ENCODE data around the gene ODAD4. TPM values are rescaled to one million over a fixed set of nuclear protein-coding genes. Genes with fewer than 3 reads are reported as not detected.
A peak's percentile ranks its signal among the peaks of the same experiment; 100 is the strongest.

ODAD4 gene
- total RNA-seq, 1 donor from 2014 or later, result 0.70 TPM

DNA sequence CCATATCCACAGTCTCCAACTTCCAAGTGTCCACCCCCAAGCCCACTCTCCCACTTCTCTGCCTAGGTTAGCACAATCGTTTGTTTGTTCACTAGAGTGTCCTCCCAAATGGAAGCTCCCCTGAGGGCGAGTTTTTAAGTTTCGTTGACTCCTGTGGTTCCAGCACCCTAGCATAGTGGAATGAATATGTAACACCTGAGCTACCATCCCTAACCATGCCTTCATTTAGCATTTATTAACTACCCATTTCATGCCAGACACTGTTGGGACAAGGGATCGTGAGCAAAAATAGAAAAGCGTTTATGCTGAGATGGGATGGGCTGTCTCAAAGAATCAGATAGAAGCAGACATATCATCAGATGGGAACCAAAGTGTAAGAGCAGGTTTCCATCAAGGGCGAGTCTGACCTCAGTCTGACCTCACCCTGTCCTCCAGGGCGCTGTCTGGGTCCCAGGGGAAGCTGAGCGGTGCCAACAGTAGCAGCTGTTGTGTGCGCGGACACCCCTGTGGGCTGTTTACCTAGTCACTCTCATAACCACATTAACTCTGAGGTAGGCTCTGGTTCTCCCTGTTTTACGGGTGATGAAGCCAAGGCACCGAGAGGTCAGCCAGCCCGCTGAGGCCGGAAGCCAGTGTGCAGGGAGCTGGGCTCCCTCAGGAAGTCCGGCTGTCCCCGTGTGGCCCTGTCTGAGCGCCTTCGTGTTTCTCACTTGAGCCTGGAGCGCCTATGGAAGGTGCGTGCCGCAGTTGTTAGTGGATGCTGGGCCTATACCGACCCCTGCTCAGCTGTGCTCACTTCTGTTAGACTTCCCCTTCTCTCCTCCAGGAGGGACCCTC lies 42.4 kb downstream of the ODAD4 start:
- Mint-ChIP-seq H3K27ac (ENCODE audit: unreplicated experiment) (peak overlapping the region; percentile 54), H3K4me3 (ENCODE audit: unreplicated experiment) (no peak overlapping the region), H3K4me1 (ENCODE audit: low read depth) (peaks cover 31% of the 10 kb centered on the region), H3K9me3 (ENCODE audit: low read depth) (no peaks in the 10 kb centered on the region), H3K36me3 (ENCODE audit: low read depth) (peaks cover 24% of the 10 kb centered on the region), H3K27me3 (ENCODE audit: low read depth) (no peaks in the 10 kb centered on the region)
- TF ChIP-seq, protein P1, sequence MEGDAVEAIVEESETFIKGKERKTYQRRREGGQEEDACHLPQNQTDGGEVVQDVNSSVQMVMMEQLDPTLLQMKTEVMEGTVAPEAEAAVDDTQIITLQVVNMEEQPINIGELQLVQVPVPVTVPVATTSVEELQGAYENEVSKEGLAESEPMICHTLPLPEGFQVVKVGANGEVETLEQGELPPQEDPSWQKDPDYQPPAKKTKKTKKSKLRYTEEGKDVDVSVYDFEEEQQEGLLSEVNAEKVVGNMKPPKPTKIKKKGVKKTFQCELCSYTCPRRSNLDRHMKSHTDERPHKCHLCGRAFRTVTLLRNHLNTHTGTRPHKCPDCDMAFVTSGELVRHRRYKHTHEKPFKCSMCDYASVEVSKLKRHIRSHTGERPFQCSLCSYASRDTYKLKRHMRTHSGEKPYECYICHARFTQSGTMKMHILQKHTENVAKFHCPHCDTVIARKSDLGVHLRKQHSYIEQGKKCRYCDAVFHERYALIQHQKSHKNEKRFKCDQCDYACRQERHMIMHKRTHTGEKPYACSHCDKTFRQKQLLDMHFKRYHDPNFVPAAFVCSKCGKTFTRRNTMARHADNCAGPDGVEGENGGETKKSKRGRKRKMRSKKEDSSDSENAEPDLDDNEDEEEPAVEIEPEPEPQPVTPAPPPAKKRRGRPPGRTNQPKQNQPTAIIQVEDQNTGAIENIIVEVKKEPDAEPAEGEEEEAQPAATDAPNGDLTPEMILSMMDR (IDR thresholded peaks at IDR 0.05), result no peak
- DNase-seq (ENCODE audit: low spot score), result peak; percentile 65

- TF ChIP-seq, protein P1 (IDR thresholded peaks at IDR 0.05), result no peak
- Mint-ChIP-seq H3K36me3 (ENCODE audit: low read depth) (peaks cover 25% of the 10 kb centered on the region), H3K9me3 (ENCODE audit: low read depth) (no peaks in the 10 kb centered on the region), H3K27me3 (ENCODE audit: low read depth) (no peaks in the 10 kb centered on the region), H3K27ac (ENCODE audit: unreplicated experiment) (no peak overlapping the region), H3K4me1 (ENCODE audit: low read depth) (peaks cover 25% of the 10 kb centered on the region), H3K4me3 (ENCODE audit: unreplicated experiment) (no peak overlapping the region)
- peak; percentile 73 for DNase-seq (ENCODE audit: low spot score)
Observed at GRCh38 chr17:41973408-41973811, 43.0 kb downstream of the ODAD4 start.

DNA sequence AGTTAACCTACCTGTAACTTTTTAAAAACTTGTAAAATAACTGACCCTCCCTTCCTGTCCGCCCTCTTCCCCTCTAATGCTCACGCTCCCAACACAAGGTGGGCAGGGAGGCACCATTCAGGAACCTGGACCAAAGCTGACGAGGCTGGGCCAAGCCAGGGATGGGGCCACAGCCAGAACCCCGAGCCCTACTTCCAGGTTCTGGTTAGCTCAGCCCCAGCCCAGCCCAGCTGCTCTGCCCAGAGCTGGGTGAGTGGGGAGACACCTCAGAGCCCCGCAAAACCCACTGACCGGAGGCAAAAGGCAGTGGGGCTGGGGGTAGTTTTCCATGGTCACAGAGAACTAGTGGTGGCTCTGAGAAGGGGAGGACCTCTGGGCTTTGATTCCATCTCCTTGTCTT lies 43.6 kb downstream of the ODAD4 start:
- DNase-seq (ENCODE audit: low spot score), result peak; percentile 68
- Mint-ChIP-seq H3K9me3 (ENCODE audit: low read depth) (no peaks in the 10 kb centered on the region), H3K27ac (ENCODE audit: unreplicated experiment) (no peak overlapping the region), H3K36me3 (ENCODE audit: low read depth) (peaks cover 25% of the 10 kb centered on the region), H3K4me3 (ENCODE audit: unreplicated experiment) (no peak overlapping the region), H3K27me3 (ENCODE audit: low read depth) (no peaks in the 10 kb centered on the region), H3K4me1 (ENCODE audit: low read depth) (peaks cover 18% of the 10 kb centered on the region)
- TF ChIP-seq, protein P1 (IDR thresholded peaks at IDR 0.05), result no peak

DNA sequence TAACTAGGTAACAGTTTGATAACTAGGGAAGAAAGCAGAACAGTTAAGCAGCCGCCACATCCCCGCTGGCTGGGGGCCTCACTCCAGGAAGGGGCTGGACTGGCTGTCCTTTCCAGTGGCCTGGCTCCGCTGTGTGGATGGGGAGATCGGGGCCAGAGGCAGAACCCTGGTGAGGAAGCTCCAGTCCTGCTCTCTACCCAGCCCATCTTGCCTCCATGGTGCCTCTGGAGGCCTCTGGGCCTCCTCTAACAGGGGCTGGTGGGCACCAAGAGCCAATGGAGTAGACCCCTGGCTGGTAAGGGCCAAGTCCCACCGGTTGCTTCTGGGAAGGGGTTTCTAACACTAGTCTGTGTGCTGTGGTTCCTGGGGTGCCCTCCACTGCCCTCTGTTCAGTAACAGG lies 44.2 kb downstream of the ODAD4 start:
- Mint-ChIP-seq H3K36me3 (ENCODE audit: low read depth) (peaks cover 25% of the 10 kb centered on the region), H3K27me3 (ENCODE audit: low read depth) (no peaks in the 10 kb centered on the region), H3K27ac (ENCODE audit: unreplicated experiment) (no peak overlapping the region), H3K9me3 (ENCODE audit: low read depth) (no peaks in the 10 kb centered on the region), H3K4me1 (ENCODE audit: low read depth) (peaks cover 14% of the 10 kb centered on the region), H3K4me3 (ENCODE audit: unreplicated experiment) (no peak overlapping the region)
- DNase-seq (ENCODE audit: low spot score), result peak; percentile 84
- TF ChIP-seq, protein P1 (IDR thresholded peaks at IDR 0.05), result no peak

DNA sequence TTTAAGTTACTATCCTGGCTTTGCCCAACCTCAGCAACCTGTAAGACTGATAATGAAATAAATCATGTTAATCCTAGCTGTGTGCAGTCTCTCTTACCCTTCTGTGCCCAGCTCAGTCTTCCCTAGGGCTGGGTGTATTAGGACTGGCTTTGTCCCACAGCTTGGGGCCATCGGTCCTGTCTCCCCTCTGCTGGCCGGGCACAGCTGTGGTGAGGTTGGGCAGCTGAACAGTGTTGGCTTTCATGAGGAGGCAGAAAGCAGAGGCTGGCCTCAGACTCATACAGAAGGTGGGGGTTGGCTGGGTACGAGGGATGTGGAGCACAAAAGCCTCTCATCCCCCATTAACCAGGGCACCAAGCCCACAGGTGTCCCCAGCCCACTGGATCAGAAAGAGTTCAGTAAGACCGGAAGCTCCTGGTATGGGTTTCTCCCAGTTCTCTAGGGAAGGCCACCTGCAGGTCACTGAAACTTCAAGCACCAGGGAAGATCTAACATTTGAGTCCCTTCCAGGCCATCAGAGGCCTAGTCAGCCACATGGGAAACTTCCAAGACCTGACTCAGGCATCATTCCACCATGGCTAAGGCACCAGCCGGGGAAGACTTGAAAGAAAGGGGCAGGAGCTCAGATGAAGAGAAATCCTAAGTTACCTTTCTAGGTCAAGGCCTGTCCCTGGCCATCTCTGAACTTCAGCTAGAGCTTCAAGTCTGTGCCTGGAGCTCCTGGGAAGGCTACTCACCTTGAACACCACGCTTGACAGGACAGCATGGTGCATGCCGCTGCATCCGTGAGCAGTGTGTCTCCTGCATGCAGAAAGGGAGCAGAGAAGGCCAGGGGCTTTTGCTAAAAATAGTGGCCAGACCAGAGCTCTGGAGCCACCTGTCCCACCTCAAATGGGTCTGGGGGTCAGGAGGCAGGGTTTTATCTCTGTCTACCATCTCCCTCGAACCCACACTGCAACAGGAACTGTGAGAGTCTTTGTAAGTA lies 45.0 kb downstream of the ODAD4 start:
- H3K27ac Mint-ChIP-seq (ENCODE audit: unreplicated experiment), result no peak overlapping the region
- no peaks in the 10 kb centered on the region for H3K27me3 Mint-ChIP-seq (ENCODE audit: low read depth)
- peak; percentile 43 for DNase-seq (ENCODE audit: low spot score)
- H3K36me3 Mint-ChIP-seq (ENCODE audit: low read depth), result peaks cover 25% of the 10 kb centered on the region
- H3K4me1 Mint-ChIP-seq (ENCODE audit: low read depth), result peaks cover 12% of the 10 kb centered on the region
- TF ChIP-seq, protein P1 (IDR thresholded peaks at IDR 0.05), result no peak
- H3K4me3 Mint-ChIP-seq (ENCODE audit: unreplicated experiment), result no peak overlapping the region
- no peaks in the 10 kb centered on the region for H3K9me3 Mint-ChIP-seq (ENCODE audit: low read depth)
